Esophagus squamous epithelium (tissue), 5 donors: ENCODE data around the gene HERC2. TPM values are rescaled to one million over a fixed set of nuclear protein-coding genes. Genes with fewer than 3 reads are reported as not detected.
"Not testable (repeated sequence)": the region's sequence is repeated elsewhere in the genome, so short reads cannot be mapped to it uniquely, and the experiment has no call there.

Experiments
- DNase-seq: peaks from one replicate; lab custom pipeline; 2025; lab: John Stamatoyannopoulos, UW
- H3K27ac ChIP-seq, 4 donors: fragments of 200-600 bp; sonication (generic); one replicate each; pipeline ENCODE4 v1.5.1; 2016 to 2019; ENCODE audit warnings: mild to moderate bottlenecking in 1 of 4
- H3K27me3 ChIP-seq, 4 donors: fragments of 200-600 bp; sonication (generic); 1 replicate in 3 of 4; 2 replicates in 1 of 4; pipeline versions ENCODE4 v1.5.1 to v1.6.0; 2017 to 2021; ENCODE audit warnings: antibody characterized with exemption in 1 of 4
- H3K36me3 ChIP-seq, 3 donors: fragments of 200-600 bp; sonication (generic); one replicate each; pipeline ENCODE4 v1.5.1; 2016 to 2019
- H3K4me1 ChIP-seq, 3 donors: fragments of 200-600 bp; sonication (generic); one replicate each; pipeline ENCODE4 v1.5.1; 2017 to 2019
- H3K4me3 ChIP-seq, 4 donors: fragments of 200-600 bp; sonication (generic); 1 replicate in 3 of 4; 2 replicates in 1 of 4; pipeline ENCODE4 v1.5.1; 2016 to 2019; ENCODE audit warnings: mild to moderate bottlenecking in 2 of 4, moderate library complexity in 1 of 4
- H3K9me3 ChIP-seq, 3 donors: fragments of 200-600 bp; sonication (generic); one replicate each; pipeline ENCODE4 v1.5.1; 2016 to 2019
- POLR2A ChIP-seq, 4 donors: fragments of 450-650 bp; IDR thresholded peaks; one replicate each; pipeline ENCODE4 v1.6.1; 2017; ENCODE audit warnings: antibody characterized with exemption in 4 of 4, mild to moderate bottlenecking in 4 of 4, moderate library complexity in 3 of 4
- WGBS, 2 donors: methylation state at CpG; one replicate each; pipeline ENCODE4 v1.1.5; 2018; 5-methylcytosine and 5-hydroxymethylcytosine counted together
- intact Hi-C: fragments of 100-400 bp; cut with DNase I; formaldehyde crosslinking; loops from one replicate; pipeline ENCODE4 v1.15.0; 2022
- total RNA-seq, 4 donors: library from RNA; depleted of rRNA; stranded (reverse); fragments of >200 nt; gene quantifications; one replicate each; pipeline ENCODE4 v1.1.0, GENCODE V29; 2016
- TF ChIP-seq, protein P1 (sequence below), 6 experiments: fragments of 450-650 bp in 4 of 6; fragments of 200-600 bp in 2 of 6; sonication (generic) in 2 of 6; IDR thresholded peaks; one replicate each; pipeline ENCODE4 v1.5.1; 2016 to 2019; ENCODE audit warnings: antibody characterized with exemption in 6 of 6, mild to moderate bottlenecking in 4 of 6, moderate library complexity in 4 of 6
- donor health status: DM: yes; HTN: yes; CAD: no.

HERC2 gene
- total RNA-seq, 4 donors from 2014 or later = 32.2 to 45.0 (median 39.2) TPM

DNA sequence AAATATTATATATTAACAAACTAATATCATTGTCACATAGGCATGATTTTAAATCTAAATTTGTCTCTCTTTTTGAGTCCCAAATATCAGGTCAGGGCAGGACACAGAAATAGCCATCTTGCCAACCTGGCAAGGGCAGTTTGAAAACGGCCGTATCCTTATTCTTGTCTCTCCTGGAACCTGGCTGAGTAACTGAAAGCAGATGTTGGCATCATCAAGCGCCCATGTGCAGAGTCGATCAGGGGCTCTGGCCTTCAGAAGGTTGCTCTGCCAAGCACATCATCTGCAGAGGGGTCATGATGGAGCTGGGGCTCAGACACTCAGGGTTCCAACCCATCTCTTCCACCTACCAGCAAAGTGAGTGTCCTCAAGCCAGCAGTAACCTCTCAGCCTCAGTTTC, 167.7 kb downstream of the HERC2 start:
- no peaks in the 10 kb centered on the region for H3K27me3 ChIP-seq
- 78 to 91% methylated on average over 3 to 4 of the region's 4 CpGs for WGBS, 2 donors
- H3K4me3 ChIP-seq = no peak overlapping the region
- H3K9me3 ChIP-seq = peaks cover 0 to 7% (median 0%) of the 10 kb centered on the region in 3 donors
- intact Hi-C loops = no loop called here
- no peaks in the 10 kb centered on the region for H3K4me1 ChIP-seq
- H3K27ac ChIP-seq = no peak overlapping the region
- TF ChIP-seq POLR2A (IDR thresholded peaks at IDR 0.05) = no peak
- TF ChIP-seq, protein P1, sequence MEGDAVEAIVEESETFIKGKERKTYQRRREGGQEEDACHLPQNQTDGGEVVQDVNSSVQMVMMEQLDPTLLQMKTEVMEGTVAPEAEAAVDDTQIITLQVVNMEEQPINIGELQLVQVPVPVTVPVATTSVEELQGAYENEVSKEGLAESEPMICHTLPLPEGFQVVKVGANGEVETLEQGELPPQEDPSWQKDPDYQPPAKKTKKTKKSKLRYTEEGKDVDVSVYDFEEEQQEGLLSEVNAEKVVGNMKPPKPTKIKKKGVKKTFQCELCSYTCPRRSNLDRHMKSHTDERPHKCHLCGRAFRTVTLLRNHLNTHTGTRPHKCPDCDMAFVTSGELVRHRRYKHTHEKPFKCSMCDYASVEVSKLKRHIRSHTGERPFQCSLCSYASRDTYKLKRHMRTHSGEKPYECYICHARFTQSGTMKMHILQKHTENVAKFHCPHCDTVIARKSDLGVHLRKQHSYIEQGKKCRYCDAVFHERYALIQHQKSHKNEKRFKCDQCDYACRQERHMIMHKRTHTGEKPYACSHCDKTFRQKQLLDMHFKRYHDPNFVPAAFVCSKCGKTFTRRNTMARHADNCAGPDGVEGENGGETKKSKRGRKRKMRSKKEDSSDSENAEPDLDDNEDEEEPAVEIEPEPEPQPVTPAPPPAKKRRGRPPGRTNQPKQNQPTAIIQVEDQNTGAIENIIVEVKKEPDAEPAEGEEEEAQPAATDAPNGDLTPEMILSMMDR (IDR thresholded peaks at IDR 0.05) = no peak
- peaks cover 0 to 38% (median 0%) of the 10 kb centered on the region in 3 donors for H3K36me3 ChIP-seq
- no peak for DNase-seq

DNA sequence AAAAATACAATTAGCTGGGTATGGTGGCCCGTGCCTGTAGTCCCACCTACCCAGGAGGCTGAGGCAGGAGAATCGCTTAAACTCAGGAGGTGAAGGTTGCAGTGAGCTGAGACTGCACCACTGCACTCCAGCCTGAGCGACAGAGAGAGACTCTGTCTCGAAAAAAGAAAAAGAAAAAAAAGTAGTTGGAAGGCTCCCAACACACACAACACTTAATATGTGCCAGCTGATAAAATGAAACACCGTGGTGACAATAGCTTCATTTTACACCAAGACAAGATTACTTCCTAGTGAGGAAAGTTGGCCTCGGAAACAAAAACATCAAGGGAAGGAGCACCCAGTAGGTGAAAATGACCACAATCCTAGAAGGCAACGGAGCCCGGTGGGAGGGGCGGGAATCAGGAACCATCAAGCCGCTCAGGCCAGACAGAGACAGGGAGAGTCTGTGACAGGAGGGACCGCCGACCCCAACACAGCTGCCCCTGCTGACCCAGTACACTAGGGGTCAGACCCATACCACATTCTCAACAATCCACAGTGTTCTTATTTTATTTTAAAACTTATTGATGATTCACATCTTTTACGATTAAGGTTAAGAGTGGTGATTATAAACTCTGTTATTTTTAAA, 168.4 kb downstream of the HERC2 start:
- TF ChIP-seq, protein P1 (IDR thresholded peaks at IDR 0.05) = no peak
- TF ChIP-seq POLR2A (IDR thresholded peaks at IDR 0.05) = no peak
- no peak overlapping the region for H3K27ac ChIP-seq
- intact Hi-C loops = no loop called here
- no peaks in the 10 kb centered on the region for H3K27me3 ChIP-seq
- DNase-seq = no peak
- peaks cover 0 to 14% (median 0%) of the 10 kb centered on the region in 3 donors for H3K9me3 ChIP-seq
- WGBS, 2 donors = 77 to 81% methylated on average over 11 to 12 of the region's 13 CpGs
- H3K36me3 ChIP-seq = peaks cover 0 to 37% (median 0%) of the 10 kb centered on the region in 3 donors
- no peak overlapping the region for H3K4me3 ChIP-seq
- H3K4me1 ChIP-seq = no peaks in the 10 kb centered on the region

DNA sequence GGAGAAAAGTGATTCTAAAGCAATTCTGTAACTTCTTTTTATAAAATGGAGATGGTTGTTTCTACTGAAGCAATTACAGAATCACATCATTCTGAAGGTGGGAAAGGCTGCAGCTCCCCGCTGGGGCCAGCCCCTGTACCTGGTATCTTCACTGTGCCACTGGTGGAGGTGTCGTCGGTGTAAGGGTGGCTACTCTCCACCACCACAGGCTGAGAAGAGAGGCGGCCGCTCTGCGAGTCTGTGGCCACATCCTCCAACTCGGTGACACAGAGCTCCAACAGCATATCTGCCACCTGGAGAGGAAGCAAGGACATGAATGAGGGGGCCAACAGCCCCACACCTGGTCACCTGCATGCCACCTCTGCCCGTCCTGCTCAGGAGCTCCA, 169.4 kb downstream of the HERC2 start:
- not testable (repeated sequence) for DNase-seq
- peaks cover 0 to 14% (median 0%) of the 10 kb centered on the region in 3 donors for H3K9me3 ChIP-seq

DNA sequence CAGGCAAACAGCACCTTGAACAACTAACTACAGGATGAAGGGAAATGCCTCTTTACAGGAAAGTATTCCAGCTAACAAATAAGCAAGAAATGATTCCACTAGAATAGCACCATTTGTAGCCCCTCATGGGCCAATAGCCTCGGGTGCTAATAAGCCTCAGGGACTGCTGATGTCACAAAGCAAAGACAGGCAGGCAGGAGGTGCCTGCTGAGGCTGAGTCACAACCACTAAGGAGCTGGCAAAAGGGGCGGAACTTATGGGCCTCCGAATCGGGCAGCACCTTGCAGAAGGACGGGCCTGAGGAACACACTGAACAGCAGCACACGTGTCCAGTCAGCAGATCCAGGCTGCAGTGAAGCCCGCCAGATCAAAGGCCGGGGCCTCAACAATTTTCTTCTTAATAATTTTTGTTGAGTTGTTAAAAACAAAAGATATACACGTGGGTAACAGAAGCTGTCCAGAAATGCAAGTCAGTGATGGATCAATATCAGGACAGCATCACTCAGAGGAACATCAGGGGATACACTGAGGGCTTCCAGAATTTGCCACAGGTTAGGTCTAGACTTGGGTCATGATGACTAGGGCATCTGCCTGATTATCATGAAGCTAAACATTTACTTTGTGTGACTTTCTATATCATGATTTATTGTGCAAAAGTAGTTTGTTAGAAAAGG, 170.0 kb downstream of the HERC2 start:
- DNase-seq, H3K27ac ChIP-seq, H3K27me3 ChIP-seq, intact Hi-C loops, H3K4me3 ChIP-seq, H3K4me1 ChIP-seq: not testable (repeated sequence)
- WGBS, 2 donors = 58 to 67% methylated on average over 4 to 6 of the region's 9 CpGs
- Histone ChIP-seq H3K9me3 (peaks cover 0 to 14% (median 0%) of the 10 kb centered on the region in 3 donors), H3K36me3 (peaks cover 0 to 37% (median 0%) of the 10 kb centered on the region in 3 donors)

More for the DNA sequence above, 169.4 kb downstream of the HERC2 start:
- peaks cover 0 to 37% (median 0%) of the 10 kb centered on the region in 3 donors for H3K36me3 ChIP-seq
- intact Hi-C loops, H3K27me3 ChIP-seq, H3K4me1 ChIP-seq, H3K27ac ChIP-seq, H3K4me3 ChIP-seq: not testable (repeated sequence)
- WGBS, 2 donors = 89 to 92% methylated on average over 7 to 8 of the region's 8 CpGs

DNA sequence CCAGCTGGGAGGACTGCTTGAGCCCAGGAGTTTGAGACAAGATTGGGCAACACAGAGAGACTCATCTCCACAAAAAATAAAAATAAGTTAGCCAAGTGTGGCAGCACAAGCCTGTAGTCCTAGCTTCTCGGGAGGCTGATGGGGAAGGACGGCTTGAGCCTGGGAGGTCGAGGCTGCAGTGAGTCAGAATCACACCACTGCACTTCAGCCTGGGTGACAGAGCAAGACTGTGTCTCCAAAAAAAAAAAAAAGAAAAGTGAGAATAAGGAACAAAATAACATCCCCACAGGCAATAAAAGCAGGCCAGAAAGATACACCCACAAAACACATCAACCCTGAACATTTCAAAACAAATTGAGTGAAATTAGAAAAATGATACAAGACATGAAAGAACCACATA, 174.2 kb downstream of the HERC2 start:
- Histone ChIP-seq H3K4me3 (no peak overlapping the region), H3K27ac (no peak overlapping the region), H3K27me3 (no peaks in the 10 kb centered on the region), H3K9me3 (peaks cover 0 to 14% (median 0%) of the 10 kb centered on the region in 3 donors), H3K4me1 (no peaks in the 10 kb centered on the region), H3K36me3 (peaks cover 0 to 68% (median 6%) of the 10 kb centered on the region in 3 donors)
- TF ChIP-seq POLR2A (IDR thresholded peaks at IDR 0.05) = no peak
- TF ChIP-seq, protein P1 (IDR thresholded peaks at IDR 0.05) = no peak
- DNase-seq = no peak
- intact Hi-C loops = no loop called here
- WGBS, 2 donors = 83 to 84% methylated on average over 3 of the region's 3 CpGs

DNA sequence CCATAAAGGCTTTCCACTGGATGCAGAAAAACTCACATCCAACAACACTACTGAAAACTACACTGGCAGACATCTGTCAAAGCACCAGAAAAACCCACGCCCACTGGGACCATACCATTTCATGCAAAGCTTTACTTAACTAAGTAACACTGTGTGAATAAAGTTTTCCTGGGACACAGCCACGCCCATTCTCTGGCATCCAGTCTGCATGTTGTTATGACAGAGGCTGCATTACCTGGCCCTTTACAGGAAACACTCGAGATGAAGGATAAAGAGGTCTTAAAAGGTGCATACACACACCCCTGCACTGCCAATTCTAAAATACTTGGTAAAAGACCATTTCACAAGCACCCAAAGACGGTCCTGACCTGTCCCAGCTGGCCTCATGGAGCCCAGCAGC, 176.6 kb downstream of the HERC2 start:
- Histone ChIP-seq H3K36me3 (peaks cover 0 to 68% (median 7%) of the 10 kb centered on the region in 3 donors), H3K9me3 (peaks cover 0 to 14% (median 0%) of the 10 kb centered on the region in 3 donors)
- intact Hi-C loops, H3K27ac ChIP-seq, H3K27me3 ChIP-seq, DNase-seq, H3K4me1 ChIP-seq, H3K4me3 ChIP-seq: not testable (repeated sequence)
- WGBS, 2 donors = 82 to 83% methylated on average over 4 of the region's 4 CpGs
